Hematopoietic multipotent progenitor cell (in vitro differentiated cells): ENCODE results near the gene CMC2. TPM values are rescaled to one million over a fixed set of nuclear protein-coding genes. Genes with fewer than 3 reads are reported as not detected.

ENCODE experiments used
- DNase-seq, 3 donors: peaks; one replicate each; pipeline ENCODE4 v3.0.0-alpha.2; 2011 to 2015; ENCODE audit warnings: low read depth in 2 of 3, low spot score in 2 of 3
- total RNA-seq: library from RNA; depleted of rRNA; stranded (reverse); fragments of >200 nt; gene quantifications from one replicate; pipeline ENCODE4 v1.2.3, GENCODE V29; 2012

Gene CMC2
- total RNA-seq, 1 donor, result 24.5 TPM

- DNase-seq, result peak in 1 of 3 donors; percentile 28
Measured at GRCh38 chr16:81003610-81004460, 2.9 kb downstream of the CMC2 start.

- no peak for DNase-seq
Measured at GRCh38 chr16:81003064-81003463, 3.6 kb downstream of the CMC2 start.

- DNase-seq, result no peak
Measured at GRCh38 chr16:81001330-81001729, 5.4 kb downstream of the CMC2 start.

GRCh38 chr16:81000873-81001272, 5.8 kb downstream of the CMC2 start:
- DNase-seq, result no peak

- DNase-seq, result no peak
Measured at GRCh38 chr16:80997964-80998620, 8.6 kb downstream of the CMC2 start.

- DNase-seq, result peak in 1 of 3 donors; percentile 27
Measured at GRCh38 chr16:80997139-80997798, 9.4 kb downstream of the CMC2 start.

GRCh38 chr16:80996688-80997138, 10.0 kb downstream of the CMC2 start:
- peak in 1 of 3 donors; percentile 39 for DNase-seq

DNA sequence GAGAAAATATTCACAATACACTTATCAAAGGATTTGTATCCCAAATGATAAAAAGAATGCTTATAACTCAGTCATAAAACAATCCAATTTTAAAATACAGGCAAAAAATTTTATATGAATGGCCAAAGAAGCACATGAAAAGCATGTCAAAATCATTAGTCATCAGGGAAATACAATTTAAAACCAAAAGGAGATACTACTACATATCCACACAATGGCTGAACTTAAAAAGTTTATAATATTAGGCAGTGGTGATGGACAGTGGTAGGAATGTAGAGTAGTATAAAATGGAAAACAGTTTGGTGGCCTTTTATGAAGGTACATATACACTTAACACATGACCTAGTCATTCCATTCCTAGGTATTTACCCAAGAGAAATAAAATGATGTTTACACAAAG, 12.2 kb downstream of the CMC2 start:
- no peak for DNase-seq

DNA sequence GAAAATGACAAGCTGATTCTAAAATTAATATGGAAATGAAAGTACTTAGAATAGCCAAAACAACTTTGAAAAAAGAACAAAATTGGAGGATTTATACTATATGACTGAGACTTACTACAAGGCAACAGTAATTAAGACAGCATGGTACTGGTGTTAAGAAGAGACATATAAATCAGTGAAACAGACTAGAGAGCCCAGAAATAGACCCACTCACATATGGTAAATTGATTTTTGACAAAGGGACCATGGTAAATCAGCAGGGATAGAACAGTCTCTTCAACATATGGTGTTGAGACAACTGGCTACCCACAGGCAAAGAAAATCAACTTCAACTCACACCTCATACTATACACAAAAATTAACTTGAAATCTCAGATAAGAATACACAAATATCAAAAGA, 12.9 kb downstream of the CMC2 start:
- DNase-seq, result no peak

DNA sequence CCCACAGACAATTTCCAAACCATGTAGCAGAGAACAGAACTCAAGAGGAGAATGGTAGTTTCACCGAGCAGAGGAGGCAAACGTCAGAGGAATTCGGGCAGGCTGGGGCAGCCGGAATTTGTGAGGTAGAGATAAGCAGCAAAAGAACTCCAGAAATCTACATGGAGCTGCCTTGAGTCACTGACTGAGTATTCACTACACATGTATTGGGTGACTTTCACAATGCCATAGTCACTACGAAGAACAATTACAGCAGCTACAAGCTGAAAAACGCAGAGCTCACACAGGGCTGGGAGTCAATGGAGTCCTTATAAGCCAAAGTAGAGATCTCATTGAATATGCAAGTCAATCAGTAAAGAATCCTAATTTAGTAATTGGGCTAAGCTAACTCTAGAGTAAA, 13.4 kb downstream of the CMC2 start:
- no peak for DNase-seq

GRCh38 chr16:80992676-80993293, 13.9 kb downstream of the CMC2 start:
- DNase-seq, result no peak

DNA sequence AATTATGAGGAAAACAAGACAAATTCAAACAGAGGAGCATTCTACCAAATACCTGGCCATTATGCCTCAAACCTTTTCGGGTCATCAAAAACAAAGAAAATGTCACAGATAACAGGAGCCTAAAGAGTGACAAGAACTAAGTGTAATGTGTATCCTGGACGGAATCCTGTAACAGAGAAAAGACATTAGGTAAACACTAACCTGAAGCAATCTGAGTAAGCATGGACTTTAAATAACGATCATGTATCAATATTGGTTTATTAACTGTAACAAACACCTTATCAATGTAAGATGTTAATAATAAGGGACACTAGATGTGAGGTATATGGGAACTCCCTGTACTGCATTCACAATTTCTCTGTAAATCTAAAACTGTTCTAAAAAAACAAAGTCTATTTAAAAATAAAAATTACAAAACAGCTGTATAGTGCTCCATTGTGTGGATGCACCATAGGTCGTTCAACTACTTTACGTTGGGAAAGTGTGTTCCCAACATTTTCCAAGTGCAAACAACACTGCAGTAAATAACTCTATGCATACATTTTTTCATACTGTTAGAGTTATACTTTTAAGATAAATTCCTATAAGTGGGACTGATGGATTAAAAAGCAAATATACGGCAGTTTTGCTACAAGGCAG, 14.8 kb downstream of the CMC2 start:
- DNase-seq, result no peak

GRCh38 chr16:80990978-80991377, 15.7 kb downstream of the CMC2 start:
- DNase-seq, result no peak

- DNase-seq, result no peak
Measured at GRCh38 chr16:80990577-80990976, 16.1 kb downstream of the CMC2 start.

- DNase-seq, result no peak
Measured at GRCh38 chr16:80989801-80990200, 16.9 kb downstream of the CMC2 start.

DNA sequence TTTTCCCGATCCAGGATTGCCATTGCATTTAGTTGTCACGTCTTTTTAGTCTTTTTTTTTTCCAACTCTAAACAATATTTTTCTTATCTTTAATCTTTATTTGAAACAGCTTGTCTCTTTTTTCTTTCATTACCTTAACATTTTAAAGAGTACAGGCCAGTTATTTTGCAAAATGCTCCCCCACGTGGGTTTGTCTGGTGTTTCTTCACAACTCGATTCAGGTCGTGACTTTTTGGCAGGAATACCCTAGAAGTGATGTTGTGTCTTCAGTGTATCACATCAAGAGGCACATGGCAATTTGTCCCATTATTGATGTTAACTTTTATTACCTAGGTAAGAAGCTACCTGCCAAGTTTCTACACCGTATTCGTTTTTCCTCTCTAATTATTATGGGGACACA, 17.9 kb downstream of the CMC2 start:
- no peak for DNase-seq

- DNase-seq, result no peak
Measured at GRCh38 chr16:80986557-80986956, 20.1 kb downstream of the CMC2 start.

- DNase-seq, result no peak
Measured at GRCh38 chr16:80985611-80986010, 21.1 kb downstream of the CMC2 start.

GRCh38 chr16:80984124-80984892, 22.4 kb downstream of the CMC2 start:
- no peak for DNase-seq

GRCh38 chr16:80982646-80983045, 24.0 kb downstream of the CMC2 start:
- DNase-seq, result no peak
